Smooth muscle cell of trachea (primary cell): ENCODE data around the gene C10orf143. TPM values are rescaled to one million over a fixed set of nuclear protein-coding genes. Genes with fewer than 3 reads are reported as not detected.

Source experiments
- total RNA-seq: library from RNA; depleted of rRNA; stranded (reverse); fragments of >200 nt; gene quantifications from 2 replicates; pipeline ENCODE4 v1.2.1, GENCODE V29; 2014

Gene C10orf143
- total RNA-seq, result 0.87 and 1.2 TPM in 2 replicates

GRCh38 chr10:130110246-130111112 lies at the start of gene C10orf143:
Gene C10orf143 (minus strand): TSS chr10:130110830. CDS start chr10:130110772, 58 bp downstream.

GRCh38 chr10:130136226-130137089 lies 25.8 kb upstream of the C10orf143 start, which contains the start of gene GLRX3:
Gene GLRX3 (plus strand): TSS chr10:130136391. CDS start chr10:130136421, 30 bp downstream.

Other genes with a start within 250 kb of the C10orf143 start
- 9.9 and 16.5 TPM in 2 replicates for gene EBF3, start 146.6 kb downstream of the C10orf143 start, total RNA-seq
- gene GLRX3, start 25.6 kb upstream of the C10orf143 start, total RNA-seq, result 106 and 131 TPM in 2 replicates